ENCODE data around the gene MEX3D. TPM values are rescaled to one million over a fixed set of nuclear protein-coding genes. Genes with fewer than 3 reads are reported as not detected.

The MEX3D gene
- total and polyA plus RNA-seq, 4 experiments from 2014 or later, result 0.16 to 4.9 (median 4.5) TPM; not detected in 1

GRCh38 chr19:1510807-1511206 lies 57.3 kb downstream of the MEX3D start:
- H3K4me1 ChIP-seq (ENCODE audit: insufficient read depth, low read length), result peaks cover 24% of the 10 kb centered on the region
- no peaks in the 10 kb centered on the region for H3K36me3 ChIP-seq (ENCODE audit: insufficient read depth, low read length)
- Mint-ChIP-seq H3K36me3 (peaks cover 0 to 3% of the 10 kb centered on the region in 2 donors), H3K27me3 (peaks cover 0 to 11% of the 10 kb centered on the region in 2 donors), H3K4me3 (peak overlapping the region in 4 of 8 donors; percentile 15 to 73 (median 40)), H3K27ac (peak overlapping the region in 2 of 7 donors; percentile 41 to 85), H3K4me1 (peaks cover 10 to 32% (median 15%) of the 10 kb centered on the region in 4 donors), H3K9me3 (peaks cover 0 to 1% (median 0%) of the 10 kb centered on the region in 8 donors)
- H3K27me3 ChIP-seq (ENCODE audit: insufficient read depth, low read length), result no peaks in the 10 kb centered on the region
- H3K4me3 ChIP-seq (ENCODE audit: low read length in 2 of 2), result no peak overlapping the region
- no peak for DNase-seq
- H3K9me3 ChIP-seq (ENCODE audit: control insufficient read depth in 1 of 2, low read length in 2 of 2), result no peaks in the 10 kb centered on the region
- H3K27ac ChIP-seq (ENCODE audit: low read depth, low read length), result no peak overlapping the region
- intact Hi-C loops (cut with micrococcal nuclease), result no loop called here
- CTCF ChIA-PET (ENCODE audit: partially characterized antibody), result no interaction called here
- POLR2A ChIA-PET (ENCODE audit: partially characterized antibody), result no interaction called here

- Histone ChIP-seq H3K4me3 (ENCODE audit: low read length in 2 of 2) (no peak overlapping the region), H3K27ac (ENCODE audit: low read depth, low read length) (no peak overlapping the region), H3K9me3 (ENCODE audit: control insufficient read depth in 1 of 2, low read length in 2 of 2) (no peaks in the 10 kb centered on the region), H3K4me1 (ENCODE audit: insufficient read depth, low read length) (peaks cover 24% of the 10 kb centered on the region), H3K27me3 (ENCODE audit: insufficient read depth, low read length) (no peaks in the 10 kb centered on the region), H3K36me3 (ENCODE audit: insufficient read depth, low read length) (no peaks in the 10 kb centered on the region)
- Mint-ChIP-seq H3K27me3 (peaks cover 0 to 15% of the 10 kb centered on the region in 2 donors), H3K27ac (no peak overlapping the region), H3K9me3 (peaks cover 0 to 1% (median 0%) of the 10 kb centered on the region in 8 donors), H3K36me3 (peaks cover 0 to 3% of the 10 kb centered on the region in 2 donors), H3K4me3 (peak overlapping the region in 1 of 8 donors; percentile 25), H3K4me1 (peaks cover 10 to 32% (median 15%) of the 10 kb centered on the region in 4 donors)
- CTCF ChIA-PET (ENCODE audit: partially characterized antibody), result no interaction called here
- POLR2A ChIA-PET (ENCODE audit: partially characterized antibody), result no interaction called here
- DNase-seq, result no peak
- intact Hi-C loops (cut with micrococcal nuclease), result no loop called here
Observed at GRCh38 chr19:1510442-1510806, 57.7 kb downstream of the MEX3D start.

GRCh38 chr19:1509602-1510441 lies 58.3 kb downstream of the MEX3D start:
- no peaks in the 10 kb centered on the region for H3K9me3 ChIP-seq (ENCODE audit: control insufficient read depth in 1 of 2, low read length in 2 of 2)
- Mint-ChIP-seq H3K4me3 (peak overlapping the region in 1 of 8 donors; percentile 2), H3K27me3 (peaks cover 0 to 16% of the 10 kb centered on the region in 2 donors), H3K27ac (peak overlapping the region in 3 of 7 donors; percentile 5 to 31 (median 22)), H3K9me3 (peaks cover 0 to 1% (median 0%) of the 10 kb centered on the region in 8 donors), H3K4me1 (peaks cover 10 to 32% (median 15%) of the 10 kb centered on the region in 4 donors), H3K36me3 (peaks cover 0 to 3% of the 10 kb centered on the region in 2 donors)
- H3K4me3 ChIP-seq (ENCODE audit: low read length in 2 of 2), result no peak overlapping the region
- no peaks in the 10 kb centered on the region for H3K27me3 ChIP-seq (ENCODE audit: insufficient read depth, low read length)
- ChIA-PET POLR2A (ENCODE audit: partially characterized antibody) (no interaction called here), CTCF (ENCODE audit: partially characterized antibody) (interaction anchor here (1.5 kb wide), 1 partner anchor 19 kb away, joined by 3 read pairs; the partner anchor contains the start of gene REEP6)
- peaks cover 24% of the 10 kb centered on the region for H3K4me1 ChIP-seq (ENCODE audit: insufficient read depth, low read length)
- intact Hi-C loops (cut with micrococcal nuclease), result no loop called here
- DNase-seq, result no peak
- H3K36me3 ChIP-seq (ENCODE audit: insufficient read depth, low read length), result no peaks in the 10 kb centered on the region
- H3K27ac ChIP-seq (ENCODE audit: low read depth, low read length), result no peak overlapping the region

- peaks cover 1 to 19% of the 10 kb centered on the region in 2 donors for H3K27me3 Mint-ChIP-seq
- Histone ChIP-seq H3K9me3 (ENCODE audit: control insufficient read depth in 1 of 2, low read length in 2 of 2) (no peaks in the 10 kb centered on the region), H3K4me1 (ENCODE audit: insufficient read depth, low read length) (peaks cover 27% of the 10 kb centered on the region), H3K4me3 (ENCODE audit: low read length in 2 of 2) (no peak overlapping the region), H3K27ac (ENCODE audit: low read depth, low read length) (no peak overlapping the region), H3K27me3 (ENCODE audit: insufficient read depth, low read length) (no peaks in the 10 kb centered on the region), H3K36me3 (ENCODE audit: insufficient read depth, low read length) (no peaks in the 10 kb centered on the region)
- peak overlapping the region in 4 of 8 donors; percentile 41 to 72 (median 60) for H3K4me3 Mint-ChIP-seq
- intact Hi-C loops (cut with micrococcal nuclease), result no loop called here
- peaks cover 10 to 32% (median 15%) of the 10 kb centered on the region in 4 donors for H3K4me1 Mint-ChIP-seq
- peak overlapping the region in 4 of 7 donors; percentile 9 to 88 (median 62) for H3K27ac Mint-ChIP-seq
- POLR2A ChIA-PET (ENCODE audit: partially characterized antibody), result no interaction called here
- peaks cover 0 to 3% of the 10 kb centered on the region in 2 donors for H3K36me3 Mint-ChIP-seq
- H3K9me3 Mint-ChIP-seq, result peaks cover 0 to 2% (median 0%) of the 10 kb centered on the region in 8 donors
- CTCF ChIA-PET (ENCODE audit: partially characterized antibody), result interaction anchor here (0.7 to 1.5 kb wide), 3 partner anchors 17 to 66 kb away, joined by 3 read pairs; partner anchors contain the start of gene REEP6
- DNase-seq, result no peak
Observed at GRCh38 chr19:1508507-1508856, 59.6 kb downstream of the MEX3D start.

GRCh38 chr19:1507763-1508506 lies 60.2 kb downstream of the MEX3D start:
- Mint-ChIP-seq H3K4me1 (peaks cover 10 to 32% (median 15%) of the 10 kb centered on the region in 4 donors), H3K4me3 (peak overlapping the region; percentile 71 to 89 (median 84)), H3K36me3 (peaks cover 0 to 3% of the 10 kb centered on the region in 2 donors), H3K27me3 (peaks cover 1 to 19% of the 10 kb centered on the region in 2 donors), H3K9me3 (peaks cover 0 to 2% (median 0%) of the 10 kb centered on the region in 8 donors), H3K27ac (peak overlapping the region; percentile 90 to 98 (median 92))
- H3K4me1 ChIP-seq (ENCODE audit: insufficient read depth, low read length), result peaks cover 32% of the 10 kb centered on the region
- peak; percentile 91 to 95 (median 94) for DNase-seq
- POLR2A ChIA-PET (ENCODE audit: partially characterized antibody), result no interaction called here
- peak overlapping the region; percentile 50 for H3K27ac ChIP-seq (ENCODE audit: low read depth, low read length)
- no peaks in the 10 kb centered on the region for H3K36me3 ChIP-seq (ENCODE audit: insufficient read depth, low read length)
- H3K9me3 ChIP-seq (ENCODE audit: control insufficient read depth in 1 of 2, low read length in 2 of 2), result no peaks in the 10 kb centered on the region
- CTCF ChIA-PET (ENCODE audit: partially characterized antibody), result interaction anchor here (1.0 to 1.5 kb wide), 2 partner anchors 17 to 62 kb away, joined by 3 read pairs; partner anchors contain the start of gene REEP6
- intact Hi-C loops (cut with micrococcal nuclease), result loop anchor here (1.0 kb wide), 1 partner anchor 18 kb away; the partner anchor contains the start of gene PCSK4
- H3K27me3 ChIP-seq (ENCODE audit: insufficient read depth, low read length), result no peaks in the 10 kb centered on the region
- H3K4me3 ChIP-seq (ENCODE audit: low read length in 2 of 2), result peak overlapping the region in 1 of 2 donors; percentile 15

- Mint-ChIP-seq H3K4me1 (peaks cover 10 to 27% (median 14%) of the 10 kb centered on the region in 4 donors), H3K36me3 (peaks cover 0 to 3% of the 10 kb centered on the region in 2 donors), H3K27me3 (peaks cover 3 to 19% of the 10 kb centered on the region in 2 donors), H3K27ac (peak overlapping the region in 5 of 7 donors; percentile 90 to 98 (median 92)), H3K9me3 (peaks cover 0 to 2% (median 0%) of the 10 kb centered on the region in 8 donors), H3K4me3 (peak overlapping the region in 2 of 8 donors; percentile 85 to 88)
- CTCF ChIA-PET (ENCODE audit: partially characterized antibody), result no interaction called here
- H3K36me3 ChIP-seq (ENCODE audit: insufficient read depth, low read length), result no peaks in the 10 kb centered on the region
- H3K27me3 ChIP-seq (ENCODE audit: insufficient read depth, low read length), result no peaks in the 10 kb centered on the region
- peak overlapping the region; percentile 21 for H3K27ac ChIP-seq (ENCODE audit: low read depth, low read length)
- no peak for DNase-seq
- no peaks in the 10 kb centered on the region for H3K9me3 ChIP-seq (ENCODE audit: control insufficient read depth in 1 of 2, low read length in 2 of 2)
- H3K4me3 ChIP-seq (ENCODE audit: low read length in 2 of 2), result peak overlapping the region in 1 of 2 donors; percentile 2
- POLR2A ChIA-PET (ENCODE audit: partially characterized antibody), result no interaction called here
- intact Hi-C loops (cut with micrococcal nuclease), result loop anchor here (1.0 kb wide), 1 partner anchor 17 kb away; the partner anchor contains the start of gene PCSK4
- H3K4me1 ChIP-seq (ENCODE audit: insufficient read depth, low read length), result peaks cover 27% of the 10 kb centered on the region
Observed at GRCh38 chr19:1507192-1507660, 60.9 kb downstream of the MEX3D start.
